HG02763 (cell line): ENCODE measurements around the gene TOX4.
A peak's percentile ranks its signal among the peaks of the same experiment; 100 is the strongest.

Experiments used
- ATAC-seq: cut with Tn5 transposase; IDR thresholded peaks from one replicate; pipeline ENCODE4 v1.9.1; 2021; ENCODE audit warnings: mild to moderate bottlenecking, moderate library complexity; ENCODE audit not compliant: unreplicated experiment

TOX4 gene

DNA sequence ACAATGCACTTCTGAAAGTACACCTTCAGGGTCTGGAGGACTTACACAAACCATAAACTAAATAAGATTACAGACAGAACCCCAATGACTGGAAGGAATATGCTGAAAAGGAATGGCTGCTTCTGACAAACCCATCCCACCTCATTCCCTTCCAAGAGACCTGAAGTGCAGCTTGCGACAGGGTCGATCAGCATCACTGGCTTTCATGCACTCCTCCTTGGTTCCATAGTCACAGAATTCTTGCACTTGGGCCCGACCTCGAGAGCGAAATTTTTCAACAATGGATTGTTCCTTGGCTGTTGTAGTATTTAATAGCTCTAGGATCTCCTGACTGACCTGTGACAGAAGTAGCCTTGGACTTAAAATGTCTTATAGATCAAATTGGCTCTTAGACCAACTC, 24.6 kb downstream of the TOX4 start:
- ATAC-seq: no peak

GRCh38 chr14:21503376-21503775, 26.4 kb downstream of the TOX4 start:
- ATAC-seq: no peak

DNA sequence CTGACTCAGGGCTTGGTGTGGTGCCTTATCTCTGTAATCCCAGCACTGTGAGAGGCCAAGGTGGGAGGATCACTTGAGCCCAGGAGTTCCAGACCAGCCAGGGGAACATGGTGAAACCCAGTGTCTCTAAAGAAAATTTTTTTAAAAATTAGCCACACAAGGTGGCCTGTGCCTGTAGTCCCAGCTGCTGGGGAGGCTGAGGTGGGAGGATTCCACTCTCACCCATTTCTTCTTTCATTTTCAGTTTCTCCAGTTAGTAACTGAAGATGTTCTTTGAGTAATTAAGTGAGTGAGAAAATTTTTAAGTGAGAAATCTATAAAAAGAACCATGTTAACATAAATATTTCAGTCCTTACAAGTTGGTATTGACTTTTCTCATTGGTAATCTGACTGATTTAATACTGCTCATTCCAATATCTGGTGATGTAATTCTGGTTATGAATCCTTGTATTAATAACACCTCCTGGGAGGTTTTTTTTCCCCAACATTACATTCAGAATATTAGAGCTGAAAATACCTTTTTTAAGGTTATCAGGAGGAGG, 28.1 kb downstream of the TOX4 start:
- ATAC-seq: peak; percentile 83

GRCh38 chr14:21506557-21506956, 29.6 kb downstream of the TOX4 start:
- no peak for ATAC-seq

- ATAC-seq: no peak
Observed at GRCh38 chr14:21509432-21510143, 32.6 kb downstream of the TOX4 start.

GRCh38 chr14:21510735-21511657, 34.0 kb downstream of the TOX4 start, which contains the start of gene METTL3:
METTL3 (minus strand) TSS chr14:21511340; CDS start chr14:21511223, 117 bp downstream.
- peak; percentile 98 for ATAC-seq

- ATAC-seq: no peak
Observed at GRCh38 chr14:21514341-21514740, 37.3 kb downstream of the TOX4 start.

DNA sequence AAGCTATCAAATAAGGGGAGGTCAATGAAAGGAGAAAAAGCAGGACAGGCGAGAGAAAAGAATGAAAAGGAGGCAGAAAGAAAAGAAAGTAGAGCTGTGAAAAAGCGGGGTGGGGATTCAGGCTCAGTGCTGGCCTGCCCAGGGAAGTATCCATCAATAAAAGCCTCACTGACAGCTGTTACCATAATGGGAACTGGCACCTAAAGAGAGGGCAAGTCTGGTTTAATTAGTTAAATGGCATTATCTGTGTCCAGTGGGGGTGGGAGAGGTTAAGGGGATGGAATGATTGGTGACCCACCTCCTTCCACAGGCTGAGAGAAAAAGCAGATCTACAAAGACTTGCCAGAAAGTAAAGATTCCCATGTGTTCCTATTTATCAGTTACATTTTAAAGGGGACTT, 41.7 kb downstream of the TOX4 start:
- ATAC-seq: no peak

- no peak for ATAC-seq
Observed at GRCh38 chr14:21520767-21521166, 43.8 kb downstream of the TOX4 start.

DNA sequence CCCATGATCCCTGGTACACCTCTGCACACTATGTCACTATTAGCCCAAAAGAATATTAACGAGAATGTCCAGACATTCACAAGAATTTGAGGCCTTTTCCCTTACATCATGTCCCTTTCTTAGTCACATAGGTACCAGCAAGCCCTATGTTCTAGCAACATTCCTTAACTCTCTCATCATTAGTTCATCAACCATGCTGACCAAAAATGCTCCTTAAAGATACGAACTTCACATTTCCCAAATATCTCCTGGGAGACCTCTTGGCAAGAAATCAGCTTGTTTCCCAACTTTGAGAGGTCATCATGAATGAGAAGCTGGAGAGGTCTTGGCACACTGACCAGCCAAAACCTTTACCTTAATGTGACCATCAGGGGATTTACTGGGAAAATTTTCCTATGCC, 44.5 kb downstream of the TOX4 start:
- no peak for ATAC-seq

DNA sequence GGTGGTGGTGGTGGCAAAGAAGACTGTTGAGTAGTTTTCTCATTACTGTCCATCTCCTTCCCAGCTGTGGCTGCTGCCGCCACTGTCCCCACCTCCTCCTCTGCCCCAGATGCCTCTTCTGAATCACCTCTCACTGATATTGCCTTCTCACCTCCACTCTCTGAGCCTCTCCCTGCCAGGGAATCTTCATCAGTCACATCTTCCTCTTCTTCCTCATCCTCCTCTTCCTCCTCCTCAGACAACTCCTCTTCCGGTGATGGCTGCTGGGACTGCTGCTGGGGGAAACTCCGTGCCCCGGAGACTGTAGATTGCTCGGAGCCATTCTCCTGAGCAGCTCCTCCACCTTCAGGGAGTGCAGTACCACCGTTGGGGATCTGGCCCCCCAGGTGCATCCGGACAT, 46.2 kb downstream of the TOX4 start:
- no peak for ATAC-seq

DNA sequence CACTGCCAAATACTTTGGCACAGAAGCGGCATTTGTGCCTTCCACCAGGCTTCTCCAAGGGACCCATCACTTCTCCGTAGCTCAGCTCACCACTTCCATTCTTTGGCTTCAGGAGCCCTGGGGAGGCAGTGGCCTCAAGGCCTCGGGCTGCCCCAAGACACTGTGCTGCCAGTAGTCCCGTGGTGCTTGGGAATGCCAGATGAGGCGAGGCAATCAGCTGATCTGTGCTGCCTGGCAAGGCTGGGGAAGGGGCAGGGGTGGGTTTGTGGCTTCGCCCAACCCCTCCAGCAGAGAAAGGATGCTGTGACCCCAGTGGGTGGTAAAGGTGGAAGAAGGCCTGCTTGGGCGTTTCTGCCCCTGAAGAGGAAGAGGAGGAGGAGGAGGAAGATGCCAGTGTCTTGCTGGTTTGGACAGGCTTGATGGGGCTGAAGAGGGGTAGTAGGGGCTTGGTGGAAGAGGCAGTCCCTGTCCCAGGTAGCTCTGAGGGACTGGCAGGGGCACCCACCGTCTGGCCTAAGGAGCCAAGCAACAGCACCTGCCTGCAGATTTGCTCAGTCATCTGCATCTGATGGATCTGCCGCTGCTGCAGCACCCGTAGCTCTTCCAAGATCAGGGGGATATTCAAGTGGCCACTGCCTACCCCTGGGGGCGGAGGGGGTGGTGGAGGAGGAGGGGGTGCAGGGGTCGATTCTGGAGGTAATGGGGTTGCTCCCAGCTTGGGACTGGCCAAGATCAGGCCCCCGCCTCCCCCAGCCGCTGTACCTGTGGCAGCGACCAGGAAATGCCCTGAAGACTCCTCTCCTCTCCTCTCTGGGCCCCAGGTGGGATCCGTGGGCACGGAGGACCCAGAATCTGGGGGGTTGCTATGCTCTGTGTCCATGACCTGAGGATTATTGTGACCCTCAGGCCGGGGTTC, 47.8 kb downstream of the TOX4 start:
- no peak for ATAC-seq

DNA sequence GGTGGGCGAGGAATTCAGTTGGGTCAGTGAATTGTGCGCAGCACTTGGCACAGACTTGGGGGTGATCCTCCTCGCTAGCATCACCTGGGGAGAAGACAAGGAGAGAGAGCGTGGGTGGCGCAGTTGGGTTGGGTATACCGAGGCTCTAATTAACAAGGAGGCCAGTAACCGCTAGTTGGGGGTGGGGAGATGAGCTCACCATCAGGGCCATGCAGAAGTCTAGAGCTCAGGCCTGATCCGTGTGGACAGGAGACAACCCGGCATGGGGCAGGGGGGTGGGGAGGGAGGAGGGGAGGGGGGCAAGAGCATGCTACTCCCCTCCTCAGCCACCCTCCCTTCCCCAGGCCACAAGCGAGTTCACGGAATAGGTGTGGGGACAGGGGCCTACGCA, 48.6 kb downstream of the TOX4 start:
- ATAC-seq: no peak

DNA sequence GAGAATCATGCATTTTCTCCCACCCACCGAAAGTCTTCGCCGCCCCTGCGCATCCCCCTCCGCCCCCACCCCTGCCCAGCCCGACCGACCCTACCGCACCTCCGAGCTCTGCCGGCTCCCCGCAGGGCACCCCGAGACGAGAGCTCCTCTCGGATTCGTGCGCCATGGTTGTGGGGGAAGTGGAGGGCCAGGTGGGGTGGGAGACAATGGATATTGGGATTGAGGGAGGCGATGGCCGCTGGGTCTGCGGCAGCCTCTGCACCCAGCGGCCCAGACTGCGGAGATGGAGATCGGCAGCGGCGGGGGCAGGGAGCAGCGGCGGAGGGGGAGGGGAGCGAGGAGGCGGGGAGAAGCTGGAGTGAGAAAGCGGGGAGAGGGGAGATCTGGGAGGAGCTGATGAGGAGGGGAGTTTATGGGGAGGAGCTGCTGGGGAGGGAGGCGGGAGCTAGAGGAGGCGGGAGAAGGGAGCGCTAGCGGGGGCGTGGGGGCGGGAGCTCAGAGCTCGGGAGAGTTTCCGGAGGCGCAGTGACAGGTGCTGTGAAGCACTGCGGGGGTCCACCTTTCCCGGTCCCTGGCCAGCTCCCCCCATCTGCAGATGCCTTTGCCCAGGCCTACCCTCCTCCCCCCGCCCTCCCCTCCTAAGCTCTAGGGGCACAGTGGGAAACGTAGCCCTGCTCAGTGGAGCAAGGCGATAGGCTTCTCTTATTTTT, 49.1 kb downstream of the TOX4 start, which contains the start of gene SALL2:
TSS of gene SALL2 (minus strand) at position 385 of the 710 bp plus-strand sequence. CDS start at position 166, 219 bp downstream.
- ATAC-seq: peak; percentile 62

GRCh38 chr14:21526672-21527317, 49.8 kb downstream of the TOX4 start:
- ATAC-seq: no peak

GRCh38 chr14:21527318-21527679, 50.3 kb downstream of the TOX4 start:
- ATAC-seq: no peak

DNA sequence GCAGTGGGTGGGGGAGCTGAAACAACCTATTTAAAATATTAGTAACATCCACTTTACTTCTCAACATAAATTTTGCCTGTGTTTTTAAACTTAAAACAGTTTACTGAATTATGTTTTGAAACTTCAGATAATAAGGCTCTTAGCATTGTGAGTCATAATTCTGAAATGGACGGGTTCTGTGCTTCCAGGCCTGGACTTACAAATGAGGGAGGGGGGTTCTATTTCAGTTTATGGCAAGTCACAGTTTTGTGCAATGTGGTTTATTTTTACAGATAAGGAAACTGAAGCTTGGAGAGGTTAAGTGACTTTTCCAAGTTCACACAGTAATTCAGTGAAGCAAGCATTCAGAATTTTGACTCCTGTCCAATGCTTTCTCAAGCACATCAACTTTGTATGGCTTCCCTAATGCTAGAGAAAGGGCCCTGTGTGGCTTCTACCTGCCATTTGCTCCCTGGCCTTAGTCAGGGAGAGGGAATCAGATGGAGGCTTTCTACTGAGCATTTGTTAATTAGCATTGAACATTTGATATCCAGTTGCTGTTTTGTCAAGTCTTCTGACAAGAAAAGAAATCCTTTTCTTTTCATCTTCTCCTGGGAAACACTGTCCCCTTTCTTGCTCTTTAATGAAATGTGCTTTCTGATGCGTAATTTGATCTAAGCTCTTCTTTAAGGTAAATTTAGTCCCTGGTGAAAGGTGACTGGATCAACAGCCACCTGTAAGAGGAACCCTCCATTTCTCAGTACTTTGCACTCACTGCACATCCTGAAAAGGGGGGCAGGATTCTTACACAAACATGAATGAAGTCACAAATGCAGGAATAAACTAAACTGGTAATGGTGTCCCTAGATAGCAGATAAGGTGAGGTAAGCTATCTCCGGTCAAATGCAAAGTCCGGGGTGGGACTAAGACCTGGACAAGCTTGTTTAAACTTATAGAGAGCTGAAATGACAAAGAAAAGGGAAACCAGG, 51.7 kb downstream of the TOX4 start:
- ATAC-seq: no peak

DNA sequence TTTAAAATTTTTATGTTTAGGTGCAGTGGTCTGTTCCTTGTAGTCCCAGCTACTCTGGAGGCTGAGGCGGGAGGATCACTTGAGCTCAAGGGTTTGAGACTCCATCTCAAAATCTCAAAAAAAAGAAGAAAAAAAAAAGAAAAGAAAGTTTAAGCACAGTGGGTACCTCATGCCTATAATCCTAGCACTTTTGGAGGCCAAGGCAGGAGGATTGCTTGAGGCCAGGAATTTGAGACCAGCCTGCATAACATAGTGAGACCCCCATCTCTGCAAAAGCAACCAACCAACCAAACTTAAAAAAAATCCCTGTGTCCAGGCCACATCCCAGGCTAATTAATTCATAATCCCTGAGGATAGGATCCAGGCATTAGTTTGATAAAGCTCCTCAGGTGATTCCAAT, 52.5 kb downstream of the TOX4 start:
- no peak for ATAC-seq
